ENCODE measurements around the gene LTB.
A peak's percentile ranks its signal among the peaks of the same experiment; 100 is the strongest.
"Not testable (repeated sequence)": the region's sequence is repeated elsewhere in the genome, so short reads cannot be mapped to it uniquely, and the experiment has no call there.

Gene LTB

DNA sequence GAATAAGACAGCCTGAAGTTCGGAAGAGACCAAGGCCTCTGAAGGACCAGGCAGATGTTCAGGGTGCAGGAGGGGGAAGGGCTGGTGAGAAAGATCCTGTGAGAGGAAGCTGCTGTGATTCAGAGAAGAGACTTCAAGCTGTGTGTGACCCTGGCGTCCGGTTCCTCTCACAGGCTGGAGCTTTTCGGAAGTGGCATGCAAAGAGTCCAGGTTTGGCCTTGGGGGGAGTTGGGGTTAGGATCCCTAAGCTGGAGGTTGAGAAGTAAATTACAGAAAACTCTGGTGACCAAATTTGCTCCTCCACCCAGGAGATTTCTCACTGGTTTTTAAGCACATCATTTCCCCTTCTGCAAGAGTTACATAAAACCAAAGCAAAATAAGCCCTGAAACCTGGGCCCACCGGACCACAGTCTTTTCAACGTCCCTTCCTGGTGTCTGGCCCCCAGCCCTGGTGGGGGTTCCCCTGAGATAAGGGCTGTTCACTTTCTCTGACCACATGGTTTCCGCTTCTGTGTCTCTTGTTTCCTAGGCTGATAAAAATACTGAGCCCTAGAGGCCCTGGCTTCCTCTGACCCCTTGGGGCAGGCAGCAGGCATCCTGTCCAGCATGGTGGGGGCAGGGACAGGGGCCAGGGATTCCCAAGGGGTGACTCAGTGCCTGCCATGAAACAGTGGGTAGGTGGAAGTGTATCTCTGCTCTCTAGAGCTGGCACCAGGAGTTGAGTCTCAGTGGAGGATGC, 22.1 kb downstream of the LTB start:
- peaks cover 76% of the 10 kb centered on the region for H3K4me1 Mint-ChIP-seq (ENCODE audit: low read depth)
- peak overlapping the region; percentile 89 for H3K27ac Mint-ChIP-seq
- H3K27me3 Mint-ChIP-seq: no peaks in the 10 kb centered on the region
- intact Hi-C loops (cut with micrococcal nuclease): no loop called here
- no peaks in the 10 kb centered on the region for H3K9me3 Mint-ChIP-seq
- H3K36me3 Mint-ChIP-seq (ENCODE audit: low read depth): peaks cover 23% of the 10 kb centered on the region
- peak overlapping the region; percentile 61 for H3K4me3 Mint-ChIP-seq

DNA sequence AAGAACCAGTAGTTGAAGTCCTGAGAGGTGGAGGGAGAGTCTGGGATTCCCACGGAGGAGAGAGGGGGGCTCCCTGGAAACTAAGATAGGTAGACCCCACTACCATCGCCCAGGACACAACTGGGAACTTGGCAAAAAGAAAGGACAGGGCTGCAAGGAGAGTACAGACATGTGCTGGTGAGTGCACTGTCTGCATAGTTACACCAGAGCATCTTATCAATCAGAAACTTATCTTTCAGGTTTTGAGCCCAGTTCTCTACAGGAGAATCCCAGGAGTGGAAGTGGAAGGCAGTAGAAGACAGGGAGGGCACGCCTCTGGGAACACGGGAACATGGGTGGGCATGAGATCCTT, 22.6 kb downstream of the LTB start:
- Mint-ChIP-seq H3K9me3 (no peaks in the 10 kb centered on the region), H3K27ac (peak overlapping the region; percentile 89), H3K4me1 (ENCODE audit: low read depth) (peaks cover 76% of the 10 kb centered on the region), H3K4me3 (peak overlapping the region; percentile 61), H3K27me3 (no peaks in the 10 kb centered on the region), H3K36me3 (ENCODE audit: low read depth) (peaks cover 25% of the 10 kb centered on the region)
- intact Hi-C loops (cut with micrococcal nuclease): no loop called here

- peaks cover 32% of the 10 kb centered on the region for H3K36me3 Mint-ChIP-seq (ENCODE audit: low read depth)
- no peaks in the 10 kb centered on the region for H3K9me3 Mint-ChIP-seq
These were observed 23.4 kb downstream of the LTB start for GRCh38 chr6:31558631-31559500.

GRCh38 chr6:31558318-31558625, 24.0 kb downstream of the LTB start:
- no peaks in the 10 kb centered on the region for H3K27me3 Mint-ChIP-seq
- intact Hi-C loops (cut with micrococcal nuclease): no loop called here
- peak overlapping the region; percentile 61 for H3K4me3 Mint-ChIP-seq
- peaks cover 68% of the 10 kb centered on the region for H3K4me1 Mint-ChIP-seq (ENCODE audit: low read depth)
- peak overlapping the region; percentile 89 for H3K27ac Mint-ChIP-seq
- H3K36me3 Mint-ChIP-seq (ENCODE audit: low read depth): peaks cover 35% of the 10 kb centered on the region
- H3K9me3 Mint-ChIP-seq: no peaks in the 10 kb centered on the region

More at GRCh38 chr6:31558631-31559500, 23.4 kb downstream of the LTB start:
- peak overlapping the region; percentile 89 for H3K27ac Mint-ChIP-seq
- peaks cover 73% of the 10 kb centered on the region for H3K4me1 Mint-ChIP-seq (ENCODE audit: low read depth)
- H3K4me3 Mint-ChIP-seq: peak overlapping the region; percentile 61
- intact Hi-C loops (cut with micrococcal nuclease): no loop called here
- no peaks in the 10 kb centered on the region for H3K27me3 Mint-ChIP-seq

DNA sequence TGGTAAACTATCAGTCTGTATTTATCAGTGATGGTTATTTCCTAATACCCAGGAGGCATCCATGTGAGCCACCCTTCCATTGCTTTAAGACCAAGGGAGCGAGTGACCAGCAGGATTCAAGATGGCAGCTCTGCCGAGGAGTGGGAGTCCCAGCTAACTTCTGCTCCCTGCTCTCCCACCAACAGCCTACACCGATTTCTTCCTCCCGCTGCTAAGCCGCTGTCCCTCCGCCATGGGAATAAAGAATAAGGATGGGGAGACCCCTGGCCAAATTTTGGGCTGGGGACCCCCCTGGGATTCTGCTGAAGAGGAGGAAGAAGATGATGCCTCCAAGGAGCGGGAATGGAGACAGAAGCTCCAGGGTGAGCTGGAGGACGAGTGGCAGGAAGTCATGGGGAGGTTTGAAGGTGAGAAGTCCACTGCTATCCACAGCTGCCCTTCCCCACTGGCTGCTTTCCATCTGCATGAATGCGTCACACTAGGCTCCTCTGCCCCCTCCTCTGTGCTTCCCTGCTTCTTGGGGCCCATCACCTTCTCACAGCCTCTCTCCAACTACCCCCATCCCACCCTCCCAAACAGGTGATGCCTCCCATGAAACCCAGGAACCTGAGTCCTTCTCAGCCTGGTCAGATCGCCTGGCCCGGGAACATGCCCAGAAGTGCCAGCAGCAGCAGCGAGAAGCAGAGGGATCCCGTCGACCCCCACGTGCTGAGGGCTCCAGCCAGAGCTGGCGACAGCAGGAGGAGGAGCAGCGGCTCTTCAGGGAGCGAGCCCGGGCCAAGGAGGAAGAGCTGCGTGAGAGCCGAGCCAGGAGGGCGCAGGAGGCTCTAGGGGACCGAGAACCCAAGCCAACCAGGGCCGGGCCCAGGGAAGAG, 24.5 kb downstream of the LTB start:
- no peaks in the 10 kb centered on the region for H3K9me3 Mint-ChIP-seq
- peak overlapping the region; percentile 61 for H3K4me3 Mint-ChIP-seq
- intact Hi-C loops (cut with micrococcal nuclease): no loop called here
- H3K36me3 Mint-ChIP-seq (ENCODE audit: low read depth): peaks cover 39% of the 10 kb centered on the region
- no peaks in the 10 kb centered on the region for H3K27me3 Mint-ChIP-seq
- H3K4me1 Mint-ChIP-seq (ENCODE audit: low read depth): peaks cover 62% of the 10 kb centered on the region
- peak overlapping the region; percentile 89 for H3K27ac Mint-ChIP-seq

DNA sequence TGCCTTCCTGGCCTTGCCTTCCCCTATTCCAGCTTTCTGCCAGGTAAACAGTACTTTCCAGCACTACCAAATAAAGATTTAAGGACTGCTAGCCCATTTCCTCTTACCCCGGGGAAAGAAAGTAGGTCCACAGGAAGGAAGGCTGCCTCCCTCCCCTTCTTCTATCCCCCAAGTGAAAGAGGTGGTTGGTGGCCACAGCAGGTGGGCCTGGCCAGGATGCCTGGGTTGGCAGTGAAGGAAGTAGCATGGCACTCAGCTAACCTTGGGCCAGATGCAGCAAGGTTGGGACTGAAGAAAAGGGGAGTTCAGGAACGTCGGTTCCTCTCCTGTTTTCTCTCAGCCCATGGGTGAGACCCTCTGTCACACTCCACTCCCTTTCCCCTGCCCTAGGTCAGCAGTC, 25.9 kb downstream of the LTB start:
- intact Hi-C loops (cut with micrococcal nuclease): no loop called here
- Mint-ChIP-seq H3K27me3 (no peaks in the 10 kb centered on the region), H3K4me3 (no peak overlapping the region), H3K4me1 (ENCODE audit: low read depth) (peaks cover 51% of the 10 kb centered on the region), H3K27ac (no peak overlapping the region), H3K36me3 (ENCODE audit: low read depth) (peaks cover 47% of the 10 kb centered on the region), H3K9me3 (no peaks in the 10 kb centered on the region)

DNA sequence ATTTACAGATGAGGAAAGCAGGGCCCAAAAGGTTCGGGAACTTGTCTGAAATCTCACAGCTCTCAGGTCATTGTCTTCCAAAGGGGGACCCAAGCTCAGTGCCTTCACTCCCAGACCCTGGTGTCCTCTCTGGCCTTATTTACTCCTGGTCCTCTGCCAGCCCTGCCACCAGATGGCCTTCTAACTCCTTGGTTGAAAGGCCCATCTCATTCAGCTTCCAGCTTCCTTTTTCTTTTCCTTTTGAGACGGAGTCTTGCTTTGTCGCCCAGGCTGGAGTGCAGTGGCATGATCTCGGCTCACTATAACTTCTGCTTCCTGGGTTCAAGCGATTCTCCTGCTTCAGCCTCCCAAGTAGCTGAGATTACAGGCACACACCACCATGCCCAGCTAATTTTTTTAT, 30.9 kb downstream of the LTB start:
- not testable (repeated sequence) for H3K4me3 Mint-ChIP-seq, H3K27me3 Mint-ChIP-seq, H3K9me3 Mint-ChIP-seq
- intact Hi-C loops (cut with micrococcal nuclease): loop anchor here (1.0 kb wide), 1 partner anchor 47 kb away; no protein-coding TSS in a partner anchor
- Mint-ChIP-seq H3K27ac (peak overlapping the region; percentile 41), H3K36me3 (ENCODE audit: low read depth) (peaks cover 47% of the 10 kb centered on the region), H3K4me1 (ENCODE audit: low read depth) (peaks cover 30% of the 10 kb centered on the region)

GRCh38 chr6:31548544-31548873, 33.7 kb downstream of the LTB start:
- Mint-ChIP-seq H3K4me3 (peak overlapping the region; percentile 77), H3K27ac (peak overlapping the region; percentile 80), H3K4me1 (ENCODE audit: low read depth) (peaks cover 34% of the 10 kb centered on the region), H3K36me3 (ENCODE audit: low read depth) (peaks cover 37% of the 10 kb centered on the region), H3K9me3 (no peaks in the 10 kb centered on the region), H3K27me3 (no peaks in the 10 kb centered on the region)
- intact Hi-C loops (cut with micrococcal nuclease): loop anchor here (5.0 kb wide), 1 partner anchor 284 kb away; no protein-coding TSS in a partner anchor

- H3K27me3 Mint-ChIP-seq: no peaks in the 10 kb centered on the region
- H3K4me3 Mint-ChIP-seq: peak overlapping the region; percentile 77
- intact Hi-C loops (cut with micrococcal nuclease): loop anchor here (2.0 to 5.0 kb wide), 2 partner anchors 53 to 284 kb away; no protein-coding TSS in a partner anchor
- H3K27ac Mint-ChIP-seq: peak overlapping the region; percentile 80
- H3K36me3 Mint-ChIP-seq (ENCODE audit: low read depth): peaks cover 31% of the 10 kb centered on the region
- H3K9me3 Mint-ChIP-seq: no peaks in the 10 kb centered on the region
- H3K4me1 Mint-ChIP-seq (ENCODE audit: low read depth): peaks cover 34% of the 10 kb centered on the region
These were observed 34.3 kb downstream of the LTB start for GRCh38 chr6:31547727-31548543.

GRCh38 chr6:31546958-31547726, 35.1 kb downstream of the LTB start, which contains the start of gene NFKBIL1:
NFKBIL1 (plus strand) TSS chr6:31547608; CDS start chr6:31547695, 87 bp downstream.
- peak within 1 kb of the TSS; percentile 77 for H3K4me3 Mint-ChIP-seq
- peak within 1 kb of the TSS; percentile 80 for H3K27ac Mint-ChIP-seq
- H3K36me3 Mint-ChIP-seq (ENCODE audit: low read depth): peaks cover 28% of the 10 kb centered on the region
- intact Hi-C loops (cut with micrococcal nuclease): loop anchor here (2.0 to 5.0 kb wide), 2 partner anchors 52 to 285 kb away; no protein-coding TSS in a partner anchor
- H3K4me1 Mint-ChIP-seq (ENCODE audit: low read depth): peaks cover 34% of the 10 kb centered on the region
- H3K9me3 Mint-ChIP-seq: no peaks in the 10 kb centered on the region
- H3K27me3 Mint-ChIP-seq: no peaks in the 10 kb centered on the region

- intact Hi-C loops (cut with micrococcal nuclease): loop anchor here (2.0 to 5.0 kb wide), 2 partner anchors 52 to 286 kb away; no protein-coding TSS in a partner anchor
- Mint-ChIP-seq H3K4me3 (peak within 1 kb of the TSS; percentile 77), H3K9me3 (no peaks in the 10 kb centered on the region), H3K27ac (peak within 1 kb of the TSS; percentile 80), H3K36me3 (ENCODE audit: low read depth) (peaks cover 29% of the 10 kb centered on the region), H3K4me1 (ENCODE audit: low read depth) (peaks cover 34% of the 10 kb centered on the region), H3K27me3 (no peaks in the 10 kb centered on the region)
These were observed 35.8 kb downstream of the LTB start, which contains the start of gene ATP6V1G2 for GRCh38 chr6:31546339-31546957. ATP6V1G2 (minus strand) TSS chr6:31546608; CDS start chr6:31546559, 49 bp downstream.

DNA sequence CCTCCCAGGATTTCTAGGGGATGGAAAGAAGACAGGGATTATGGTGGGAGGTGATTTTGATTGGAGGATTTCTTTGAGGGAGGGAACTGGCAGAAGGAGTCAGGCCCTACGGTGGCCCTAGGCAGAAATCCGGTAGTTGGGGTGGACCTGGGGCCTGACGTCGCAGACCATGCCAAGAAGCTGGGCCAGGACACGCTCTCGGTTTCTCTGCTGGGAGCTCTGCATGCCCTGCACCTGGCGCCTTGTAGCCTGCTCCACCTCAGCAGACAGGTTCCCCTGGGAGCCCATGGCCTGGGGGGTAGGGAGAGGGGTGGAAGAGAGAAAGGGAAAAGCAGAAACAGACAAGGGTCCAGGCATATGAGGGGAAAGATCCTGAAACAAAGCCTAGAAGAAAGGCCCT, 36.9 kb downstream of the LTB start:
- Mint-ChIP-seq H3K9me3 (no peaks in the 10 kb centered on the region), H3K36me3 (ENCODE audit: low read depth) (peaks cover 29% of the 10 kb centered on the region), H3K4me3 (no peak overlapping the region), H3K27me3 (no peaks in the 10 kb centered on the region), H3K4me1 (ENCODE audit: low read depth) (peaks cover 39% of the 10 kb centered on the region), H3K27ac (no peak overlapping the region)
- intact Hi-C loops (cut with micrococcal nuclease): loop anchor here (5.0 kb wide), 1 partner anchor 287 kb away; no protein-coding TSS in a partner anchor
